Liver (tissue), 9 donors: ENCODE measurements around the gene MERTK. TPM values are rescaled to one million over a fixed set of nuclear protein-coding genes. Genes with fewer than 3 reads are reported as not detected.

Source experiments
- DNase-seq: peaks from one replicate; pipeline ENCODE4 v3.0.0-alpha.2; 2017; ENCODE audit warnings: low spot score
- H3K27ac ChIP-seq, 2 donors: one replicate each; pipeline ENCODE4 v1.7.0; 2013; ENCODE audit warnings: inconsistent platforms in 2 of 2, low read length in 2 of 2, control low read depth in 1 of 2, low read depth in 1 of 2, mild to moderate bottlenecking in 1 of 2
- H3K27me3 ChIP-seq, 4 donors: one replicate each; pipeline versions ENCODE4 v1.6.1 to v1.7.0; 2013; ENCODE audit warnings: low read length in 3 of 4, inconsistent platforms in 1 of 4, mild to moderate bottlenecking in 1 of 4, moderate library complexity in 1 of 4; ENCODE audit not compliant: control insufficient read depth in 4 of 4, insufficient read depth in 4 of 4
- H3K36me3 ChIP-seq, 4 donors: one replicate each; pipeline versions ENCODE4 v1.6.1 to v1.7.0; 2013; ENCODE audit warnings: low read length in 3 of 4, mild to moderate bottlenecking in 3 of 4, low read depth in 1 of 4, moderate library complexity in 1 of 4; ENCODE audit not compliant: control insufficient read depth in 4 of 4, insufficient read depth in 3 of 4
- H3K4me1 ChIP-seq, 4 donors: one replicate each; pipeline versions ENCODE4 v1.6.1 to v1.7.0; 2013; ENCODE audit warnings: low read length in 3 of 4, mild to moderate bottlenecking in 3 of 4, moderate library complexity in 1 of 4; ENCODE audit not compliant: control insufficient read depth in 4 of 4, insufficient read depth in 4 of 4
- H3K4me3 ChIP-seq, 3 donors: one replicate each; pipeline versions ENCODE4 v1.6.1 to v1.7.0; 2013; ENCODE audit warnings: low read length in 3 of 3, control low read depth in 1 of 3, low read depth in 1 of 3, mild to moderate bottlenecking in 1 of 3
- H3K9ac ChIP-seq, 2 donors: one replicate each; pipeline ENCODE4 v1.7.0; 2013; ENCODE audit warnings: low read length in 2 of 2, mild to moderate bottlenecking in 2 of 2, moderate library complexity in 2 of 2, control low read depth in 1 of 2, low read depth in 1 of 2
- H3K9me3 ChIP-seq, 4 donors: one replicate each; pipeline versions ENCODE4 v1.6.1 to v1.7.0; 2013; ENCODE audit warnings: low read length in 3 of 4; ENCODE audit not compliant: control insufficient read depth in 4 of 4
- ATF3 ChIP-seq: IDR thresholded peaks from 2 replicates; pipeline ENCODE4 v1.6.1; 2016; ENCODE audit warnings: antibody characterized with exemption
- CTCF ChIP-seq: fragments of 150-350 bp; IDR thresholded peaks from 2 replicates; pipeline ENCODE4 v1.5.1; 2017; ENCODE audit warnings: improper control_type of control experiment, low read depth, low read length; ENCODE audit not compliant: missing input control
- EGR1 ChIP-seq, 2 donors: IDR thresholded peaks; 2 replicates each; pipeline ENCODE4 v1.6.1; 2016 to 2018; ENCODE audit warnings: antibody characterized with exemption in 2 of 2, low read depth in 2 of 2
- FOXA1 ChIP-seq: IDR thresholded peaks from 2 replicates; pipeline ENCODE4 v1.6.1; 2016; ENCODE audit warnings: antibody characterized with exemption
- FOXA2 ChIP-seq: IDR thresholded peaks from 2 replicates; pipeline ENCODE4 v1.6.1; 2016; ENCODE audit warnings: antibody characterized with exemption
- GABPA ChIP-seq, 2 donors: IDR thresholded peaks in 1 of 2; conservative IDR thresholded peaks in 1 of 2; 2 replicates each; pipeline ENCODE4 v1.6.1; 2016; ENCODE audit warnings: antibody characterized with exemption in 2 of 2, mild to moderate bottlenecking in 1 of 2, moderate library complexity in 1 of 2
- HNF4A ChIP-seq, 2 donors: conservative IDR thresholded peaks; 2 replicates each; pipeline ENCODE4 v1.6.1; 2016; ENCODE audit warnings: antibody characterized with exemption in 2 of 2, mild to moderate bottlenecking in 2 of 2
- HNF4G ChIP-seq: IDR thresholded peaks from 2 replicates; pipeline ENCODE4 v1.6.1; 2016; ENCODE audit warnings: antibody characterized with exemption
- JUND ChIP-seq, 2 donors: IDR thresholded peaks; 2 replicates each; pipeline ENCODE4 v1.6.1; 2016; ENCODE audit warnings: antibody characterized with exemption in 2 of 2
- NR2F2 ChIP-seq: IDR thresholded peaks from 2 replicates; pipeline ENCODE4 v1.6.1; 2016; ENCODE audit warnings: antibody characterized with exemption
- RAD21 ChIP-seq, 2 donors: IDR thresholded peaks; 2 replicates each; pipeline ENCODE4 v1.6.1; 2016; ENCODE audit warnings: antibody characterized with exemption in 2 of 2, mild to moderate bottlenecking in 2 of 2
- REST ChIP-seq: IDR thresholded peaks from 2 replicates; pipeline ENCODE4 v1.6.1; 2016; ENCODE audit warnings: antibody characterized with exemption, mild to moderate bottlenecking
- RXRA ChIP-seq, 2 donors: IDR thresholded peaks; 2 replicates each; pipeline ENCODE4 v1.6.1; 2017 to 2018; ENCODE audit warnings: antibody characterized with exemption in 2 of 2, mild to moderate bottlenecking in 1 of 2
- SP1 ChIP-seq: IDR thresholded peaks from 2 replicates; pipeline ENCODE4 v1.6.1; 2018; ENCODE audit warnings: antibody characterized with exemption, mild to moderate bottlenecking
- TAF1 ChIP-seq: conservative IDR thresholded peaks from 2 replicates; pipeline ENCODE4 v1.6.1; 2016; ENCODE audit warnings: antibody characterized with exemption, mild to moderate bottlenecking
- YY1 ChIP-seq: IDR thresholded peaks from 2 replicates; pipeline ENCODE4 v1.6.1; 2016; ENCODE audit warnings: antibody characterized with exemption, mild to moderate bottlenecking
- ZBTB33 ChIP-seq: IDR thresholded peaks from 2 replicates; pipeline ENCODE4 v1.6.1; 2016; ENCODE audit warnings: antibody characterized with exemption
- WGBS: extraction: QIAGEN DNeasy Blood & Tissue Kit; methylation state at CpG from one replicate; pipeline ENCODE4 v1.1.7; 2013; 5-methylcytosine and 5-hydroxymethylcytosine counted together
- polyA plus RNA-seq, 2 donors: library from polyadenylated mRNA; stranded (reverse) in 1 of 2; unstranded in 1 of 2; fragments of 200-250 nt in 1 of 2; fragments of >200 nt in 1 of 2; fragmentation: Nextera tagmentation in 1 of 2; extraction: Ambion mirVana in 1 of 2; gene quantifications; one replicate each; pipeline versions ENCODE4 v1.2.1 to v1.2.3, GENCODE V29; 2013 to 2015
- total RNA-seq, 2 donors: library from RNA; depleted of rRNA; stranded (reverse); fragments of >200 nt; gene quantifications; one replicate each; pipeline ENCODE4 v1.2.3, GENCODE V29; 2014
- TF ChIP-seq, protein P1 (sequence below): IDR thresholded peaks from 2 replicates; pipeline ENCODE4 v1.6.1; 2016; ENCODE audit warnings: antibody characterized with exemption
- donor health status: healthy.
- donor health status: healthy.
- donor health status: healthy.
- donor health status: healthy.
- donor health status: healthy.

The MERTK gene
- total and polyA plus RNA-seq, 4 donors = 6.3 to 34.1 (median 8.2) TPM

GRCh38 chr2:112053917-112054846 is 155.8 kb downstream of the MERTK start:
- peak overlapping the region; percentile 29 to 42 for H3K9ac ChIP-seq
- H3K27ac ChIP-seq = peak overlapping the region; percentile 96 to 99
- peak overlapping the region; percentile 56 to 94 (median 85) for H3K4me3 ChIP-seq
- under 1% methylated on average over 62 of the region's 62 CpGs for WGBS
- DNase-seq = peak; percentile 99
- no peaks in the 10 kb centered on the region for H3K9me3 ChIP-seq
- TF ChIP-seq JUND (IDR thresholded peaks at IDR 0.05) = no peak
- TF ChIP-seq SP1 = peak; percentile 22
- TF ChIP-seq RXRA (IDR thresholded peaks at IDR 0.05) = peak in 1 of 2 donors; percentile 36
- TF ChIP-seq HNF4A (conservative IDR thresholded peaks at IDR 0.05) = peak; percentile 55
- no peak for TF ChIP-seq FOXA2
- peak; percentile 24 for TF ChIP-seq YY1
- TF ChIP-seq, protein P1, sequence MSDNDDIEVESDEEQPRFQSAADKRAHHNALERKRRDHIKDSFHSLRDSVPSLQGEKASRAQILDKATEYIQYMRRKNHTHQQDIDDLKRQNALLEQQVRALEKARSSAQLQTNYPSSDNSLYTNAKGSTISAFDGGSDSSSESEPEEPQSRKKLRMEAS = no peak
- H3K36me3 ChIP-seq = no peaks in the 10 kb centered on the region
- H3K27me3 ChIP-seq = no peaks in the 10 kb centered on the region
- H3K4me1 ChIP-seq = peaks cover 2 to 20% (median 15%) of the 10 kb centered on the region in 4 donors

DNA sequence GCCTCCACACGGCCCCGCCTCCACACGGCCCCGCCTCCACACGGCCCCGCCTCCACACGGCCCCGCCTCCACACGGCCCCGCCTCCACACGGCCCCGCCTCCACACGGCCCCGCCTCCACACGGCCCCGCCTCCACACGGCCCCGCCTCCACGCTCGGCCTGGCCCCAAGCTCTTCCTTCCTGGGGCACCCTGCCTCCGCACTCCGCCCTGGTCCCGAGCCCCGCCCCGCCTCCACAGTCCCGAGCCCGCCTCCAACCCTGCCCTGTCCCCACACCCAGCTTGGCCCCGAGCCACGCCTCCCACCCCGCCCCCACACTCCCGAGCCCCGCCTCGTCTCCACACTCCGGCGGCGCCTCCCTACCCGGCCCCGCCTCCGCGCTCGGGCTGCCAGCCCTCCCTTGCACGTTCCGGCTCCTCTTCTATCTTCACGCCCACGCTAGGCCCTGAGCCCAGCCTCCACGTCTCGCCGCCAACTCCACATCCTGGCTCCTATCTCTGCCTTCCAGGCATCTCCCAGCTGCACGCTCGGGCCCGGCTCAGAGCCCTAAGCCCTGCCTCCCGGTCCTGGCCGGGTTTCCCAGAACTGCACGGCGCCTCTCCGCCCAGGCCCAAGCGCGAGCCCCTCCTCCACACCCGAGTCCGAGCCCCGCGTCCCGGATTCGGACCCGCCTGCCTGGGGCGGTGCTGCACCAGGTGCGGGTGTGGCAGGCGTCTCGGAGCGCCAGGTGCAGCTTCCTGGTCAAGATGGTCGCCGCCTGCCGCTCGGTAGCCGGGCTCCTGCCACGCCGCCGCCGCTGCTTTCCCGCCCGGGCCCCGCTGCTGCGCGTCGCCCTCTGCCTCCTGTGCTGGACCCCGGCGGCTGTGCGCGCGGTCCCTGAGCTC is 156.7 kb downstream of the MERTK start, which contains the start of gene TMEM87B:
TSS of gene TMEM87B (plus strand) at position 423 of the 883 bp plus-strand sequence. CDS start at position 746, 323 bp downstream.
- WGBS = under 1% methylated on average over 87 of the region's 90 CpGs
- peaks cover 2 to 20% (median 15%) of the 10 kb centered on the region in 4 donors for H3K4me1 ChIP-seq
- H3K27me3 ChIP-seq = no peaks in the 10 kb centered on the region
- peak within 1 kb of the TSS; percentile 83 to 94 (median 85) for H3K4me3 ChIP-seq
- H3K27ac ChIP-seq = peak within 1 kb of the TSS; percentile 96 to 99
- TF ChIP-seq GABPA (IDR thresholded peaks at IDR 0.05 in 1 of 2, conservative IDR thresholded peaks at IDR 0.05 in 1 of 2) (peak in 1 of 2 donors; percentile 56), SP1 (peak; percentile 67), REST (peak; percentile 84), TAF1 (peak; percentile 33), RXRA (IDR thresholded peaks at IDR 0.05) (peak in 1 of 2 donors; percentile 25), ATF3 (no peak), EGR1 (IDR thresholded peaks at IDR 0.05; ENCODE audit: low read depth in 2 of 2) (peak; percentile 98 to 100), HNF4A (conservative IDR thresholded peaks at IDR 0.05) (no peak), CTCF (no peak), NR2F2 (no peak), ZBTB33 (no peak), JUND (IDR thresholded peaks at IDR 0.05) (no peak), RAD21 (IDR thresholded peaks at IDR 0.05) (peak in 1 of 2 donors; percentile 14), FOXA1 (no peak), HNF4G (no peak), FOXA2 (no peak), YY1 (peak; percentile 73)
- TF ChIP-seq, protein P1 = peak; percentile 49
- peak within 1 kb of the TSS; percentile 42 to 68 for H3K9ac ChIP-seq
- no peaks in the 10 kb centered on the region for H3K9me3 ChIP-seq
- peak; percentile 100 for DNase-seq
- H3K36me3 ChIP-seq = no peaks in the 10 kb centered on the region
